GM21360 (cell line): ENCODE results near the gene PPP3CB.

ENCODE experiments used
- ATAC-seq: cut with Tn5 transposase; IDR thresholded peaks from one replicate; pipeline ENCODE4 v1.9.1; 2021; ENCODE audit warnings: mild to moderate bottlenecking, moderate library complexity; ENCODE audit not compliant: unreplicated experiment

The PPP3CB gene

DNA sequence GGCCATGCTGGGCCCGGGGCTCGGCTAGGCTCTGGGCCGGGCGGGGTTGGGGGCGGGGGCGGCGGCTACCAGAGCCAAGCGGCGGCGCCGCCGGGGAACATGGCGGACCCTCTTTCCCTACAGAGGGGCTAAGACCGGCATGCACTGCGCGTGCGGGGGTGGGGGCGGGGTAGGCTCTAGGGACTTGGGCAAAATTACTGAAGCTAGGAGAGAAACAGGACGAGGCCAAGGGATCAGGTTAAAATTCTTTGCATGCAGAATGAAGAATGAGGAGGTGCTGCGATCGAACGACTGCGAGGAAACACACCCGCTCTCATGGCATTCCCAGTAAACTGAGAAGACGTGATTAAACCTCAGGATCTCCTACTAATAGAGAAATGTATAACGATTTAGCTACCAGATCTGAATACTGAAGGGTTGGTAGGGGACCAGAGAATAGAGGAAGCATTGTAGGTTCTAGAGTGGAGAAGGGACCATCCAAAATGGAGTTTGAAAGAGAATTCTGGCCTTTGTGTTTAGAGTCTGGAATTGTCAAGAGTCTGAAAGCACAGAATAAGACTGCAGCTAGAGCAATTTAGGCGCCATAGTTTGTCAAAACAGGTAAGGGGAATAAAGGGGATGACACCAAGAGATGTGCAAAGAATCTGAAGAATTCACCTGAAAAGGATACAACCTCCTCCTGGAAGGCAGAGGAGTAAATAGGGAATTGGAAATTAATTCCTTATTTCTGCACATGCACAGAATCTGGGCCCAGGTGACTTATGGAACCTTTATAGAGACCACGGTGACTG is at the start of gene PPP3CB:
PPP3CB (minus strand) TSS at position 141 of the 791 bp plus-strand sequence; CDS start at position 6, 135 bp downstream.
- peak; percentile 59 for ATAC-seq

DNA sequence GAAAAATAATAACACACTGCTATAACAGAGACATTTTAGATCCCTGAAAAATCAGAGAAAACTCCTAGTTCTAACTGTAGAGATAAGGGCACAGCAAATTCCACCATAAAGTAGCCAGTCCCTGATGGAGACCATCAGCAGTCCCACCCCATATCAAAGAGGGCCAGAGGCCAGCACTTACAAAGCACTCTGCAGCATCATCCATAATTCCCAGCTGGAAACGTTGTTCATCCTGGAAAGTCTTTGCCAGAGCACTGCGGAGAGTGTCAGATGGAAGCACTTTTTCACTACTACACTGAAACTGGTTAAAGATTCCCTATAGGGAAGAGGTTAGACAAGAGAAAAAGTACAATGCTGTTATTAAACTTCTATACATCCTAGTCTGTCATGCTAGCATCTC is 49.5 kb upstream of the PPP3CB start:
- no peak for ATAC-seq

DNA sequence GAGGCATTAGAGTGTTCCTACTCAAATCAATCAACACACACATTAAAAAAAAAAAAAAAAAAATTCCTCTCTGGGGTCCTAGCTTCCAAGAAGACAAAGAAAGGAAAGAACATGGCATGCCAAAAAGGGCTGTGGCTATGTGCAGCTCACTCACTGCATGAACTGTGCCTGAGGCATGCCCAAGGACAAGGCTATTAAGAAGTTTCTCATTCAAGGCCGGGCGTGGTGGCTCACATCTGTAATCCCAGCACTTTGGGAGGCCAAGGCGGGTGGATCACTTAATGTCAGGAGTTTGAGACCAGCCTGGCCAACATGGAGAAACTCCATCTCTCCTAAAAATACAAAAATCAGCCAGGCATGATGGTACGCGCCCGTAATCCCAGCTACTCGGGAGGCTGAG is 41.9 kb upstream of the PPP3CB start:
- ATAC-seq: no peak

DNA sequence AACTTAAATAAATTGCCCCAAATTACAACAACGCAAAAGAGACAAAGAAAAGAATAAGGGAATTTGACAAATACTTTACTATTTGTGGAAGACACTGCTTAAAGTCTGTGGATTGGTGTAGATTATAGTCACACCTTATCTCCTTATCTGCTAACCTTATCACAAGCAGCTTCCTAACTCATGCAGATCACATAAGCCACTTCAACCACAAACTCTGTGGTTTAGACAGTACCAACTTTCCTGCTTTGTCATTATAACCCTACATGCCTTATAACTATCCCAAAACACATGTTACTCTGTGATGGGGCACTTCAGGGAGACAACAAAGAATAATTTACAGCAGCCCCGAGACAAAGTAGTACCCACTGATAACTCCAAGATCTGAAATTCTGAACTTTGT is 41.5 kb upstream of the PPP3CB start:
- ATAC-seq: no peak

DNA sequence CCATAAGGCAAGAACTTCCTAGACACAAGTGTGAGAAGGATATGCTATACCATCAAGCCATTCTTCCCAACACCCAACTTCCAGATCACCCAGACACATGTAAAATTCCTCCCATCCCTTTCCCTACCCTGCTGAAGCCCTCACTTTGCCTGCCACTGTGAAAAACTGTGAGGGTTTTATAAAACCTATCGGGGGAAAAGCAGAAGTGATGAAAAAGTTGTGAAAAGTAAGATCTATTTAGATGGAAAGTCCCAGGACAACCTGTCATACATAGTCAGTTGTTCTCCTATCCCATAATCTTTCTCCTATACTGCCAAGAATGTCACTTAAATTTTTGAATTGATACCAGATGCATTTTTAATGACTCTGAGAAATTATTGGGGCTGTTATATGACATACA is 39.0 kb upstream of the PPP3CB start:
- no peak for ATAC-seq

DNA sequence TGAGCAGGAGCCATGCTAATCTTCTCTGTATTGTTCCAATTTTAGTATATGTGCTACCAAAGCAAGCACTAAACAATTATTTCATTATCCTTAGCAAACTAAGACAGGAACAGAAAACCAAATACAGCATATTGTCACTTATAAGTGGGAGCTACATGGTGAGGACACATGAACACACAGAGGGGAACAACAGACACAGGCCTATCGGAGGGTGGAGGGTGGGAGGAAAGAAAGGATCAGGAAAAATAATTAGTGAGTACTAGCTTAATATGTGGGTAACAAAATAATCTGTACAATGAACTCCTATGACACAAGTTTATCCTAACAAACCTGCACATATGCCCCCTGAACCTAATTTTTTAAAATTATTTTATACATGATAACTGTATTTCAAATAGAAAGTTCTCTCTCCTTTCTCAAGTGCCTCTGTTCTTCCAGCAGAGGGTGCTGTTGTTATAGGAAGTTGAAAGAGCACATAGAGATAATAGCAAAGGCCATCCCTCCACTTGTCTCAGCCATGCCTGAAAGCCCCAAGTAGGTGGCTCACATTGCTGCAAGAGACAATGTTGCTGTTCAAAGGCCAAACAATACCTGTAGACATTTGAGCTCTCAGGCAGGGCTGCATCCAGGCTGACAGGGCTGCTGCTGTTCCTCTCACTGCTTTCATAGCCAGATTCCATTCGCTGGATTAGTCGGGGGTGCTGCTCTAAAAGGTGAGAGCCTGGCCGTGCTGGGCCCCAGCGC is 33.4 kb upstream of the PPP3CB start:
- no peak for ATAC-seq

DNA sequence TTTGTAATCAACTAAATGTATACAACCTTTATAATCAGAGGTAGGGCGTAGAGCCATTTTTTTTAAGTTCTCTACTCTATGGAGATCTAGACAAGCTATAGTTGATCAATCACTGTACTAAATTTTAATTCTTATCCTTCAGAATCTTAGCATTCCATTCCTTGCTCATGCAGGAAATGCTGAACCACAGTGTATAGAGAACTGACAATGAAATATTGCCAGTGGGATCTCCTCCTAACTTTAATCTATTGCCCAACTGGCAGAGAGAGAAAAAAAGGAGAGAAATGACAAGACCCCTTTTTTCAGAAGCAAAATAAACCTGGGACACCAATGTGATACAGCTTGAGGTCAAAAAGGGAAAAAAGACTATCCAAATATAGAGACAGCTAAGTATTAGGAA is 26.4 kb upstream of the PPP3CB start:
- ATAC-seq: no peak

DNA sequence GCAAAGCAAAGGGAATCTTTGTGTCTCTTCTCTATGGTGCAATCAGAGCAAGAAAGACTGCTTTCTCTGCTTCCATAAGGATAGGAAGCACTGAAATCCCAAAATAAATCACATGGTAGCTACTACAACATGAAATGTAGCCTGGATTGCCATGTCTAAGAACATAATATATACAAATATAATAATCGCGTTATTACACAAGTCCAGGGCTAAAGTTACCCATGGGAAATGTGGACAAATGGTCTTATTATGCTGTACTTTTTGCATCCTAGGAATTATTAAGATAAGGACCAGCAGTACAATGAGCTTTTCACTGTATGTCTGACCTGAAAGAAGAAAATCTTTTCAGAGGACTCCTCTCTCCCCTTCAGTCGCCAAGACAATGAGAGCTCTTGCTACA is 23.5 kb upstream of the PPP3CB start:
- ATAC-seq: no peak

DNA sequence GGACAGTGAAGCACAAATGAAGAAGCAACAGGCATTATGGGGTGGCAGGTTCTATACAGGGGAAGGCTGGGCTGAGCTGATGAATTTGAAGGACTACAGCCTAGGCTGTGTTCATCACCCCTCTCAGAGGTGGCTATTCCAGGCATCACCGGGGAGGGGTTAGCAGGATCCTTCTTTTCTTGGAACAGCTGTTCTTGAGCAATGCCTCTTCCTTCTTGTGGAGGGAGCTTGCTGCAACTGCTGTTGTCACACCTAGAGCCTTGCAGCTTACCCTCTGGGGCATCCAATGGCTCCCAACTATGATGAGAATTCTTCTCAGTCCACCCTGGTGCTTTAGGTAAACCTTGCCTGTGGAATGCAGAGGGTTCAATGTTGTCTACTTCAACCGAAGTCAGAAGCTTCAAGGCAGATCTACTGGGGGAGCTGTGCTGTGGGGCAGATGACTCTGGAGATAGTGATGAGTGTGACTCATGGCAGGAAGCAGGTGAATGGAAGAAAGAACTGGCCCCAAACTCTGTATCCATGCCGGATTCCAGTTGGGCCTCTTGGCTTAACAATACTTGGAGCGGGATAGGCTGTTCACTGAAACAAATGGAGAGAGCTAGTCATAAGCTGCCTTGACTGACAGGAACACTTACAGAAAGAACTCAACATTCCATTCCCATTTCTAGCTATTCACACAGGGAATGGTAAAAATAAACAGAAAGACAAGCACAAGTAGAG is 21.5 kb upstream of the PPP3CB start:
- ATAC-seq: no peak

DNA sequence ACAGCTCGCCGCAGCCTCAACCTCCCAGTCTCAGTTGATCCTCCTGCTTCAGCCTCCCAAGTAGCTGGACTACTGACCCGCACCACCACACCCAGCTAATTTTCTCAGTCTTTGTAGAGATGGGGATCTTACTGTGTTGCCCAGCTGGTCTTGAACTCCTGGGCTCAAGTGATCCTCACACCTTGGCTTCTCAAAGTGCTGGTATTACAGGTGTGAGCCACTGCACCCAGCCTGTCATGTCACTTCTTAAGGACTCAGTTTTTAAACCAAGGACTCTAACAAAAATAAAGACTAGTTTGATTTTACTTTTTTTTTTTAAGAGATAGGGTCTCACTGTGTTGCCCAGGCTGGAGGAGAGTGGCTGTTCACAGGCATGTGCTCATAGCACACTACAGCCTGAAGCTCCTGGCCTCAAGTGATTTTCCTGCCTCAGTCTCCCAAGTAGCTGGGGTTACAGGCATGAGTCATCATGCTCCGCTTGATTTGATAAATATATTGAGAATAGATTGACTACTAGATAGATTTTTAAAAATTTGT is 16.5 kb upstream of the PPP3CB start:
- no peak for ATAC-seq

DNA sequence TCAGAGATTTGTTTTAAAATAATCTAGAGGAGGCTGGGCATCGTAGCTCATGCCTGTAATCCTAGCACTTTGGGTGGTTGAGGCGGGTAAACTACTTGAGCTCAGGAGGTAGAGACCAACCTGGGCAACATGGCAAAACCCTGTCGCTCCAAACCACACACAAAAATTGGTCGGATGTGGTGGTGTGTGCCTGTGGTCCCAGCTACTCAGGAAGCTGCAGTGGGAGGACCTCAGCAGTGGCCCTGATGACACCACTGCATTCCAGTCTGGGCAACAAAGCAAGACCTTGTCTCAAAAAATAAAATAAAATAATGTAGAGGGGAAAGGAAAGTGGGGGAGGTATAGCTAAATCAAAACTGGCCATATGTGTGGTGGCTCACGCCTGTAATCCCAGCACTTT is 13.9 kb upstream of the PPP3CB start:
- ATAC-seq: no peak

DNA sequence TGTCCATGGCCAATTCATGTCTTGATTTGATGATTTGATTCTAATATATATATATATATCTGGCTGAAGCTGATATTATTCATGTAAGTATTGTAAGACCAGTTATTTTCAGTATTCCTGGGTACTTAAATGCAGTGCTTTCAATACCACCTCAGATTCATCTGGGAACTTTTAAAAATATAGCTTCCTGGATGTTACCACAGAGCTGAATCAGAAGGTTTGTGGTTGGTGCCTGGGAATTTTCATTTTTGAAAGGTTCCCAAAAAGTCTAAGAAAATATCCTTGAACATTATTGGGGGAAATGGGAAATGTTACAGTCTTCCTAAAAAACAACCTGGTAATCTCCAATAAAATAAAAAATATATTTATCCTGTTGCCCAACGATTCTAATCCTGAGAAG is 10.7 kb upstream of the PPP3CB start:
- no peak for ATAC-seq

DNA sequence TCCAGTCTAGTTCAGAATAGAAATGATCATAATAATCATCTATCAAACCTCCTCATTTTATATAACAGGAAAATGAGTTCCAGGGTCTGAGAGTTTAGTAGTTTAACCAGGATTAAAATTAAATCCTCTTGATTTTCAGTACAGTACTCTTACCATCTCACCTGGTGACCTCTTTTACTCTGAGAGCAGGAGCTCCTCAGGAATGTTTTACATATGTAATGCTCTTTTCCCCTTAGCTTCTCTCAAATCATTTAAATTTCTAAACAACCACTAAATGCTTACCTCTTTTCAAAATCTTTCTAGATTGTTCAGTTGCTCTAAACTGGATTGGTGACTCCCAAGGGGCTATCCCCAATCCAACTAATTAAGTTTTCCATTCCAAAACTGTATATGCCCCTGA is 10.2 kb upstream of the PPP3CB start:
- no peak for ATAC-seq

DNA sequence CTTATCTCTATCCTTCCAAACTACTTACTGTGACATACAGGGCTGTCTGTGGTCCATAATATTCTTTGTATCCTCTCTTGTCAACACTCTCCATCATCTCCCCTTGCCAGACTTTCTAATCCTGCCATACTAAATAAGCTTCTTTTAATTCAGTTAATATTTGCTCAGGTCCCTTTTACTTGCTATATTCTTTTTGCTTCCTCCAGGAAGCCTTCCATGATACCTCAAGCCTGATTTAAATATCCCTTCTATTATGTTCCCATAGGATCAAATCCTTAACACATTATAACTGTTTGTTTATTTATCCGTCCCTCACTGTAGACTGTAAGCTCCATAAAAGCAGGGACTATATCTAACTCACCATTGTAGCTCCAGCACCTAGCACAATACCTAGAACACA is 7.2 kb upstream of the PPP3CB start:
- ATAC-seq: no peak

DNA sequence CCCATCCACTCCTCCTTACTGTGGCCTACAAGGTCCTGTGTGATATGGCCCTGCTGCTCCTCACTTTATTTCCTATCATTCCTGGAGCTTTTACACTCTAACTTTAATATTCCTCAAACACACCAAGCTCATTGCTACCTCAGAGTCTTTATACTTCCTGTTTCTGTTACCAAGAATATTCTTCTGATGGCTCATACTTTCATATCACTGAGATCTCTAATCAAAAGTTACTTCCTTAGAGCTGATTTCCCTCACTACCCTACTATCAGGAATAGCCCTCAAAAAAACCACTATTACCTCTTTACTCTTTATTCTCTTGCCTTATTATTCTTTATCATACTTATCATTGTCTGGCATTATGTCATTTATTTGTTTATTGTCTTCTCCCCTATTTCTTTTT is 5.8 kb upstream of the PPP3CB start:
- no peak for ATAC-seq

DNA sequence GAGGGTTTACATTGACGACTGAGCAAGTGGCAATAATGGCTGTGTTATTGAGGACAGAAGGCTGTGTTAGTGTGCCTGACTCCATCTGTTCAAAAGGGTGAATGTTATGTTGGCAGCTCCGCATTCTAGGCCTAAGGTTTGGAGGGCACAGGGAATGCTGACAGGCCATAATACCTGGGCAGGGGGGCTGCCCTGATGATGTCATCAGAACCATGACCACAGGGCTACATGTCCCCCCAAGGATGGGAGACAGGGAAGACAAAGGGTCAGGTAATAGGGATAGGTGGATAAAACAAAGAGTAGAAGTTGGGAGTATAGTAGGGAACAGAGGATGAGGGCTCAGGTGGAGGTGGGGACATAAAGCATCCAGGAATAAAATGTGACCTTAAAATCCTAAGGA is 1.8 kb upstream of the PPP3CB start:
- no peak for ATAC-seq

DNA sequence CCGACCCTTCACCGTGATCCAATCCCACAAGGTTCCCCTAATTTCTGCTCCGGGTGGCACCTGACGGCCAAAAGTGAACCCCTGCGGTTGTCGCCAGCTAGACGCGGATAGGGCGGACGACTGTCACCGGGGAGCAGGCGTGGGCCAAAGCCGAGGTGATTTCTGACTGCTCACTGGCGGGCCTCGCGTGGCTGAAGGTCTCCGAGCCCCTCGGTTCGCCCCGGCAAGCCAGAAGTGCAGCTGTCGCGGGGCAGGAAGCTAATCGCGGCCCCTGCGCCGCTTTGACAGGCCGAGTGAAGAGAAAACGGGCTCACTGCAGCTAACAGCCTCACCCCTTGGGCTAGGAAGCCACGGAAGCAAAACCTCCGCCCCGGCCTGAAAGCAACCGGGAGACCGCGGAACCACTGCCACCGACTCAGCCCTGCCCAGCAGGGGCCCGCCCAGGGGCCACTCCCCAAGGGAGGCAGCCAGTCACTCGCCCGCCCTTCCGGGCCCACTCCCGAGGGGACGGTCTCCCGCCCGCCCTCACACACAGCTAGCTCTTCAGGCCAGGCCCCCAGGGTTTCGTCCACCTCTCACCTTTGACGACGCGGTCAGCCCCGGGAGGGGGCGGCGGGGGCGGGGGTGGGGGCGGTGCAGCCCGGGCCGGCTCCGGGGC is 469 bp downstream of the PPP3CB start:
- peak; percentile 81 for ATAC-seq

DNA sequence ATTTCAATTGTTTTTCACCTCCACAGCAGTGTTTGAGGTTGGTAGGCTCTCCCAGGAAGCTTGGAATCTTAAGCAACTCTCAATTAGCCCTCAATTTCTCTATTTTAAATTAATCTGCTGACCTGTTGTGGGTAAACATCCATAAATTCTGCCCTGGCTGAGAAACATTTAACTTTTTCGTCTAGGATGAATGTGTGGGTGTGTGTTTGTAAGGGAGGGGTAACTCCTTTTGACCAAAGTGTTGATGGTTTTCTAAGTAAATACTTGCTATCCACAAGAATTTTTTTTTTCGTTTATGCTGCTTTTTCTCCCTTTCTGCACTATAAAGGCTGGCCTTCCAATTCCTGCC is 973 bp downstream of the PPP3CB start:
- ATAC-seq: no peak

DNA sequence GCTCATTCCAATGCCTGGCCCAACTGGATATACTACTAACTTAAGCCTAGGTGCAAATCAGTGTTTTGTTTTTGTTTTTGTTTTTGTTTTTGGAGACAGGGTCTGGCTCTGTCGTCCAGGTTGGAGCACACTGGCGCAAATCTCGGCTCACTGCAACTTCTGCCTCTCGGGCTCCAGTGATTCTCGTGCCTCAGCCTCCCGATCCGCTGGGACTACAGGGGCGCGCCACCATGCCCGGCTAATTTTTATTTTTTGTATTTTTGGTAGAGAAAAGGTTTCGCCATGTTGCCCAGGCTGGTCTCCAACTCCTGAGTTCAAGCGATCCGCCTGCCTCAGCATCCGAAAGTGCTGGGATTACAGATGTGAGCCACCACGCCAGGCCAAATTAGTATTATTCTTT is 1.6 kb downstream of the PPP3CB start:
- ATAC-seq: no peak

DNA sequence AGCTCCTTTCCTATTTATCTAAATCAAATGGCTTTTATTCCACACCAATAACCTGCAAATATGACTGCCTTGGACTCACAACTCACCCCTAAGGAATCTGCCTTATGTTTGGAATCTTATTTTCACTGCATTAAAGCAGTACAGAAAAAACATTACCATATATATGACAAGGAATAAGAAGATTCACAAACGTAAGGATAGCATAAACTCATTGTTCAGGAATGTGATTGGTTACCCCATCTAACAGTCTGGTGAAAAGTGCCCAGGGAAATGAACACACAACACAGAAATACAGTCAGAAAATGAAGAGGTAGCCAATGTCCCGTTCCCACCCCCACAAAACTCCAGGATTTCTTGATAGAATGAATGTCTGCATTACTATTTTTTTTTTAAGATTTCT is 2.0 kb downstream of the PPP3CB start:
- no peak for ATAC-seq

DNA sequence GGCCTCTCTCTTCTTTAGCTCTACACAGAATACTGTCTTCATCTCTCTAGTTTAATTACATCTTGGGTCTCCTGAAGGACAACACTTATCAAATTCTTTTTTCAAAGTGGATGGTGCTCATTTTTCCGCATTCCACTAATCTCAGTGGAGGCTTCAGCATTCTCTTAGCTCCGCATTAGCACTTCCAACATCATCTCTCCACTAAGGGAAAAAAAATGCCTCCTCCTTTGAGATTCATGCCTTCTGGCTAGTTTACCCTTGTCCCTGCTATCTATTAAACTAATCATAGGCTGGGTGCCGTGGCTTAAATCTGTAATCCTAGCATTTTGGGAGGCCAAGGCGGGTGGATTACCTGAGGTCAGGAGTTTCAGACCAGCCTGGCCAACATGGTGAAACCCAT is 9.2 kb downstream of the PPP3CB start:
- no peak for ATAC-seq
